SJCRH30 (cell line): Measurements from ENCODE around the gene DMGDH. TPM values are rescaled to one million over a fixed set of nuclear protein-coding genes. Genes with fewer than 3 reads are reported as not detected.

Source experiments
- DNase-seq, 2 experiments: peaks; one replicate each; pipeline ENCODE4 v3.0.0-alpha.2; 2015 to 2020
- H3K27ac ChIP-seq: fragments of 250-450 bp; sonication (Bioruptor Pico); 2 replicates; pipeline ENCODE4 v1.5.1; 2020; ENCODE audit warnings: mild to moderate bottlenecking, moderate library complexity
- H3K27me3 ChIP-seq: fragments of 250-450 bp; sonication (Bioruptor Pico); 2 replicates; pipeline ENCODE4 v1.5.1; 2020; ENCODE audit warnings: mild to moderate bottlenecking, moderate library complexity
- H3K36me3 ChIP-seq: fragments of 250-450 bp; sonication (Bioruptor Pico); 2 replicates; pipeline ENCODE4 v1.5.1; 2020; ENCODE audit warnings: mild to moderate bottlenecking, moderate library complexity
- H3K4me1 ChIP-seq: fragments of 250-450 bp; sonication (Bioruptor Pico); 2 replicates; pipeline ENCODE4 v1.5.1; 2020; ENCODE audit warnings: mild to moderate bottlenecking, moderate library complexity
- H3K4me3 ChIP-seq: fragments of 250-450 bp; sonication (Bioruptor Pico); 2 replicates; pipeline ENCODE4 v1.5.1; 2020; ENCODE audit warnings: mild to moderate bottlenecking, moderate library complexity
- H3K9me3 ChIP-seq: fragments of 250-450 bp; sonication (Bioruptor Pico); replicated peaks from 2 replicates; pipeline ENCODE4 v1.5.1; 2020; ENCODE audit warnings: mild to moderate bottlenecking, moderate library complexity
- total RNA-seq: library from RNA; depleted of rRNA; stranded (reverse); fragments of >200 nt; shearing (Covaris generic); gene quantifications from 2 replicates; pipeline ENCODE4 v1.2.3, GENCODE V29; 2014

The DMGDH gene
- total RNA-seq, 1 experiment from 2014 or later: not detected

GRCh38 chr5:79042188-79042587 lies 27.3 kb downstream of the DMGDH start:
- no peak for DNase-seq
- Histone ChIP-seq H3K27me3 (no peaks in the 10 kb centered on the region), H3K4me1 (no peaks in the 10 kb centered on the region), H3K9me3 (0 out of 2 replicates have a peak, but pooled peaks cover under 1% of the 10 kb centered on the region), H3K27ac (no peak overlapping the region), H3K4me3 (no peak overlapping the region), H3K36me3 (no peaks in the 10 kb centered on the region)

- Histone ChIP-seq H3K27ac (no peak overlapping the region), H3K36me3 (no peaks in the 10 kb centered on the region), H3K4me3 (no peak overlapping the region), H3K27me3 (no peaks in the 10 kb centered on the region), H3K4me1 (no peaks in the 10 kb centered on the region), H3K9me3 (0 out of 2 replicates have a peak, but pooled peaks cover 6% of the 10 kb centered on the region)
- no peak for DNase-seq
Measured at GRCh38 chr5:79036769-79037168, 32.7 kb downstream of the DMGDH start.

- Histone ChIP-seq H3K4me1 (no peaks in the 10 kb centered on the region), H3K27me3 (no peaks in the 10 kb centered on the region), H3K9me3 (0 out of 2 replicates have a peak, but pooled peaks cover 6% of the 10 kb centered on the region), H3K36me3 (no peaks in the 10 kb centered on the region), H3K4me3 (no peak overlapping the region), H3K27ac (no peak overlapping the region)
- no peak for DNase-seq
Measured at GRCh38 chr5:79035237-79035636, 34.2 kb downstream of the DMGDH start.

- no peaks in the 10 kb centered on the region for H3K36me3 ChIP-seq
- H3K4me1 ChIP-seq: no peaks in the 10 kb centered on the region
- 0 out of 2 replicates have a peak, but pooled peaks cover 6% of the 10 kb centered on the region for H3K9me3 ChIP-seq
- no peaks in the 10 kb centered on the region for H3K27me3 ChIP-seq
- H3K27ac ChIP-seq: no peak overlapping the region
- no peak for DNase-seq
- no peak overlapping the region for H3K4me3 ChIP-seq
Measured at GRCh38 chr5:79032782-79033181, 36.7 kb downstream of the DMGDH start.

- no peaks in the 10 kb centered on the region for H3K4me1 ChIP-seq
- no peaks in the 10 kb centered on the region for H3K36me3 ChIP-seq
- H3K9me3 ChIP-seq: 0 out of 2 replicates have a peak, but pooled peaks cover 6% of the 10 kb centered on the region
- no peak for DNase-seq
- H3K27ac ChIP-seq: no peak overlapping the region
- H3K27me3 ChIP-seq: no peaks in the 10 kb centered on the region
- H3K4me3 ChIP-seq: no peak overlapping the region
Measured at GRCh38 chr5:79032031-79032695, 37.3 kb downstream of the DMGDH start.

- no peak for DNase-seq
- no peaks in the 10 kb centered on the region for H3K36me3 ChIP-seq
- H3K27me3 ChIP-seq: no peaks in the 10 kb centered on the region
- H3K27ac ChIP-seq: no peak overlapping the region
- H3K4me1 ChIP-seq: no peaks in the 10 kb centered on the region
- no peak overlapping the region for H3K4me3 ChIP-seq
- H3K9me3 ChIP-seq: no peaks in the 10 kb centered on the region
Measured at GRCh38 chr5:79031485-79031867, 38.0 kb downstream of the DMGDH start.

GRCh38 chr5:79030663-79031484 lies 38.6 kb downstream of the DMGDH start:
- Histone ChIP-seq H3K4me3 (no peak overlapping the region), H3K27ac (no peak overlapping the region), H3K9me3 (no peaks in the 10 kb centered on the region), H3K4me1 (no peaks in the 10 kb centered on the region), H3K36me3 (no peaks in the 10 kb centered on the region), H3K27me3 (no peaks in the 10 kb centered on the region)
- DNase-seq: no peak

GRCh38 chr5:79025054-79025472 lies 44.4 kb downstream of the DMGDH start:
- no peaks in the 10 kb centered on the region for H3K36me3 ChIP-seq
- no peaks in the 10 kb centered on the region for H3K9me3 ChIP-seq
- no peak overlapping the region for H3K27ac ChIP-seq
- H3K27me3 ChIP-seq: no peaks in the 10 kb centered on the region
- H3K4me1 ChIP-seq: peaks cover 13% of the 10 kb centered on the region
- peak; percentile 51 to 81 for DNase-seq
- peak overlapping the region; percentile 42 for H3K4me3 ChIP-seq

- Histone ChIP-seq H3K36me3 (no peaks in the 10 kb centered on the region), H3K27ac (no peak overlapping the region), H3K9me3 (no peaks in the 10 kb centered on the region), H3K4me1 (peaks cover 13% of the 10 kb centered on the region), H3K27me3 (no peaks in the 10 kb centered on the region), H3K4me3 (no peak overlapping the region)
- DNase-seq: no peak
Measured at GRCh38 chr5:79023947-79024346, 45.5 kb downstream of the DMGDH start.

GRCh38 chr5:79023348-79023747 lies 46.1 kb downstream of the DMGDH start:
- peaks cover 17% of the 10 kb centered on the region for H3K4me1 ChIP-seq
- H3K27ac ChIP-seq: no peak overlapping the region
- DNase-seq: no peak
- no peaks in the 10 kb centered on the region for H3K27me3 ChIP-seq
- no peaks in the 10 kb centered on the region for H3K9me3 ChIP-seq
- H3K36me3 ChIP-seq: no peaks in the 10 kb centered on the region
- H3K4me3 ChIP-seq: no peak overlapping the region

- no peaks in the 10 kb centered on the region for H3K9me3 ChIP-seq
- peaks cover 17% of the 10 kb centered on the region for H3K4me1 ChIP-seq
- H3K36me3 ChIP-seq: no peaks in the 10 kb centered on the region
- H3K27ac ChIP-seq: no peak overlapping the region
- H3K27me3 ChIP-seq: no peaks in the 10 kb centered on the region
- no peak for DNase-seq
- no peak overlapping the region for H3K4me3 ChIP-seq
Measured at GRCh38 chr5:79022771-79023170, 46.7 kb downstream of the DMGDH start.

- DNase-seq: peak; percentile 12 to 37
- Histone ChIP-seq H3K36me3 (no peaks in the 10 kb centered on the region), H3K4me3 (no peak overlapping the region; the same call in 1 of the 2 replicates), H3K27ac (no peak overlapping the region), H3K27me3 (no peaks in the 10 kb centered on the region), H3K9me3 (no peaks in the 10 kb centered on the region), H3K4me1 (peaks cover 17% of the 10 kb centered on the region)
Measured at GRCh38 chr5:79021753-79022152, 47.7 kb downstream of the DMGDH start.

- H3K4me3 ChIP-seq: no peak overlapping the region; the same call in 1 of the 2 replicates
- peak; percentile 41 to 66 for DNase-seq
- H3K27me3 ChIP-seq: no peaks in the 10 kb centered on the region
- H3K9me3 ChIP-seq: no peaks in the 10 kb centered on the region
- no peaks in the 10 kb centered on the region for H3K36me3 ChIP-seq
- no peak overlapping the region for H3K27ac ChIP-seq
- peaks cover 17% of the 10 kb centered on the region for H3K4me1 ChIP-seq
Measured at GRCh38 chr5:79020861-79021561, 48.5 kb downstream of the DMGDH start.

- Histone ChIP-seq H3K36me3 (no peaks in the 10 kb centered on the region), H3K4me1 (peaks cover 4% of the 10 kb centered on the region), H3K27me3 (no peaks in the 10 kb centered on the region), H3K9me3 (no peaks in the 10 kb centered on the region), H3K4me3 (no peak overlapping the region), H3K27ac (no peak overlapping the region)
- no peak for DNase-seq
Measured at GRCh38 chr5:79014631-79015030, 54.8 kb downstream of the DMGDH start.

- no peaks in the 10 kb centered on the region for H3K36me3 ChIP-seq
- no peak for DNase-seq
- no peaks in the 10 kb centered on the region for H3K27me3 ChIP-seq
- H3K4me3 ChIP-seq: no peak overlapping the region
- H3K27ac ChIP-seq: no peak overlapping the region
- no peaks in the 10 kb centered on the region for H3K4me1 ChIP-seq
- no peaks in the 10 kb centered on the region for H3K9me3 ChIP-seq
Measured at GRCh38 chr5:79011869-79012268, 57.6 kb downstream of the DMGDH start.
